Astrocyte of the cerebellum (primary cell): ENCODE measurements around the gene CAPN7.

Experiments
- DNase-seq: peaks from one replicate; pipeline ENCODE4 v3.0.0-alpha.2; 2011; ENCODE audit warnings: low read depth
- H3K4me3 ChIP-seq: 2 replicates; pipeline ENCODE4 v1.5.1; 2011; ENCODE audit warnings: mild to moderate bottlenecking, low read depth, low read length, moderate library complexity
- CTCF ChIP-seq: IDR thresholded peaks from 2 replicates; pipeline ENCODE4 v1.5.1; 2012; ENCODE audit warnings: low read length, low read depth, moderate library complexity, mild to moderate bottlenecking; ENCODE audit errors: missing control alignments
- in situ Hi-C: cut with HindIII; loops from 2 replicates; pipeline ENCODE4 v1.10.0; 2017; ENCODE audit warnings: low sequenced_read_pairs

The CAPN7 gene

GRCh38 chr3:15269091-15269989 is 63.3 kb downstream of the CAPN7 start:
- H3K4me3 ChIP-seq, result peak overlapping the region; percentile 4
- in situ Hi-C loops, result loop anchor here (5.0 to 25.0 kb wide), 2 partner anchors 103 to 268 kb away; no protein-coding TSS in a partner anchor
- DNase-seq, result peak; percentile 93
- no peak for TF ChIP-seq CTCF

GRCh38 chr3:15271030-15271429 is 65.0 kb downstream of the CAPN7 start:
- in situ Hi-C loops, result loop anchor here (25.0 kb wide), 1 partner anchor 266 kb away; no protein-coding TSS in a partner anchor
- H3K4me3 ChIP-seq, result no peak overlapping the region
- no peak for TF ChIP-seq CTCF
- DNase-seq, result no peak

- in situ Hi-C loops, result loop anchor here (25.0 kb wide), 1 partner anchor 265 kb away; no protein-coding TSS in a partner anchor
- no peak overlapping the region for H3K4me3 ChIP-seq
- no peak for DNase-seq
- no peak for TF ChIP-seq CTCF
Observed at GRCh38 chr3:15271785-15272381, 65.8 kb downstream of the CAPN7 start.

- DNase-seq, result no peak
- in situ Hi-C loops, result loop anchor here (25.0 kb wide), 1 partner anchor 265 kb away; no protein-coding TSS in a partner anchor
Observed at GRCh38 chr3:15272426-15273196, 66.6 kb downstream of the CAPN7 start.

GRCh38 chr3:15273227-15273626 is 67.2 kb downstream of the CAPN7 start:
- no peak for TF ChIP-seq CTCF
- in situ Hi-C loops, result loop anchor here (25.0 kb wide), 1 partner anchor 264 kb away; no protein-coding TSS in a partner anchor
- DNase-seq, result no peak

More at GRCh38 chr3:15272426-15273196, 66.6 kb downstream of the CAPN7 start:
- no peak overlapping the region for H3K4me3 ChIP-seq
- no peak for TF ChIP-seq CTCF

More at GRCh38 chr3:15273227-15273626, 67.2 kb downstream of the CAPN7 start:
- H3K4me3 ChIP-seq, result no peak overlapping the region
